HEK293T (cell line): ENCODE results near the gene HOPX.

Source experiments
- ARNT ChIP-seq: fragments of 450-650 bp; IDR thresholded peaks from 2 replicates; pipeline ENCODE4 v1.6.1; 2017; ENCODE audit warnings: mild to moderate bottlenecking
- BHLHE40 ChIP-seq: fragments of 450-650 bp; IDR thresholded peaks from 2 replicates; pipeline ENCODE4 v1.6.1; 2016; ENCODE audit warnings: mild to moderate bottlenecking, moderate library complexity, borderline replicate concordance
- FOXA1 ChIP-seq: fragments of 450-650 bp; IDR thresholded peaks from 2 replicates; pipeline ENCODE4 v1.6.1; 2016; ENCODE audit warnings: mild to moderate bottlenecking
- LEF1 ChIP-seq: fragments of 450-650 bp; IDR thresholded peaks from 2 replicates; pipeline ENCODE4 v1.6.1; 2017; ENCODE audit warnings: mild to moderate bottlenecking, borderline replicate concordance
- NFRKB ChIP-seq: fragments of 450-650 bp; IDR thresholded peaks from 2 replicates; pipeline ENCODE4 v1.6.1; 2016; ENCODE audit warnings: mild to moderate bottlenecking, moderate library complexity
- SUZ12 ChIP-seq: fragments of 450-650 bp; IDR thresholded peaks from 2 replicates; pipeline ENCODE4 v1.6.1; 2016; ENCODE audit warnings: mild to moderate bottlenecking

DNA sequence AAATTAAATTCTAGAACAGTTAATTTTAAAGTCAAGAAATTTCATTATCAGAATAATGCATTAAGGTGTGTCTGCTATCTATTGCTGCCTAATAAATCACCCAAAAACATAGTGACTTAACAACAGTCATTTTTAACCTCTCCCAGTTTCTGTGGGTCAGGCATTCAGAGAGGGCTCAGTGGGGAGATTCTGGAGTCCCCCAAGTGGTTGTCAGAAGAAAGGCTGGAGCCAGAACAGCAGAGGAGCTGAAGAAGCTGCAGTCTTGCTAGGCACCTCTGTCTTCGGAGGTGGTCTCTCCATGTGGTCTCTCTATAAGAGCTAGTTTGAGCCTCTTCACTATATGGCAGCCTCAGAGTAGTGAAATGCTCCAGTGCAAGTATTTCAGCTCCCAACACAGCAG lies 9.3 kb upstream of the HOPX start:
- TF ChIP-seq BHLHE40, result no peak
- TF ChIP-seq ARNT, result no peak
- TF ChIP-seq NFRKB, result no peak
- TF ChIP-seq LEF1, result no peak
- TF ChIP-seq SUZ12, result no peak
- TF ChIP-seq FOXA1, result no peak
